Endothelial cell of umbilical vein (primary cell): Measurements from ENCODE around the gene DSG2. TPM values are rescaled to one million over a fixed set of nuclear protein-coding genes. Genes with fewer than 3 reads are reported as not detected.

Experiments
- BruUV-seq: library from RNA; stranded (reverse); fragments of 400-500 nt; replicated peaks from 2 replicates; lab custom pipeline; 2021; lab: Mats Ljungman, UMichigan
- CTCF ChIA-PET: fragments of 300-600, 350-600 bp; sonication (Branson Sonifier 250); formaldehyde crosslinking; loops from one replicate; lab custom pipeline; 2021; ENCODE audit warnings: antibody characterized with exemption, inconsistent platforms; lab: Charles Lee
- POLR2A ChIA-PET: fragments of 300-600, 350-600 bp; sonication (Branson Sonifier 250); formaldehyde crosslinking; loops from one replicate; lab custom pipeline; 2021; ENCODE audit warnings: antibody characterized with exemption, inconsistent platforms; lab: Charles Lee
- DNase-seq: peaks from one replicate; pipeline ENCODE4 v3.0.0-alpha.2; 2011; ENCODE audit warnings: low read depth, low spot score
- FAIRE-seq: peaks from 2 replicates; lab custom pipeline; 2011; peaks lifted over from hg19 to GRCh38; lab: Jason Lieb, UNC
- H2AFZ ChIP-seq: 2 replicates; pipeline ENCODE4 v1.6.0; 2012; ENCODE audit warnings: low read depth, low read length, control low read depth, inconsistent platforms
- H3K27ac ChIP-seq: 2 replicates; pipeline ENCODE4 v1.5.1; 2011; ENCODE audit warnings: low read depth, mild to moderate bottlenecking, control low read depth, low read length, moderate library complexity; ENCODE audit not compliant: insufficient read depth
- H3K27me3 ChIP-seq, 2 experiments: 2 replicates each; pipeline versions ENCODE4 v1.6.0 to v1.6.1; 2011; ENCODE audit warnings: low read length in 2 of 2, mixed read lengths in 1 of 2; ENCODE audit not compliant: control insufficient read depth in 2 of 2, insufficient read depth in 2 of 2
- H3K36me3 ChIP-seq, 2 experiments: 2 replicates in 1 of 2; 3 replicates in 1 of 2; pipeline ENCODE4 v1.5.1; 2011; ENCODE audit warnings: low read length in 2 of 2, mild to moderate bottlenecking in 1 of 2, moderate library complexity in 1 of 2; ENCODE audit not compliant: control insufficient read depth in 2 of 2, insufficient read depth in 2 of 2; ENCODE audit errors: extremely low read depth in 1 of 2
- H3K4me1 ChIP-seq: 3 replicates; pipeline ENCODE4 v1.5.1; 2011; ENCODE audit warnings: mild to moderate bottlenecking, low read length; ENCODE audit not compliant: control insufficient read depth, insufficient read depth; ENCODE audit errors: extremely low read depth
- H3K4me2 ChIP-seq: 2 replicates; pipeline ENCODE4 v1.6.1; 2011; ENCODE audit warnings: low read length, control low read depth, mixed read lengths; ENCODE audit not compliant: insufficient read depth
- H3K4me3 ChIP-seq, 3 experiments: fragments of 200-600 bp in 1 of 3; sonication (generic), shearing (Covaris generic) in 1 of 3; replicated peaks in 1 of 3; 2 replicates each; pipeline ENCODE4 v1.5.1; 2011 to 2016; ENCODE audit warnings: control low read depth in 3 of 3, low read length in 3 of 3, mild to moderate bottlenecking in 2 of 3, inconsistent platforms in 1 of 3, low read depth in 1 of 3, moderate library complexity in 1 of 3; ENCODE audit not compliant: insufficient read depth in 1 of 3
- H3K79me2 ChIP-seq: 2 replicates; pipeline ENCODE4 v1.6.0; 2012; ENCODE audit warnings: low read length, inconsistent platforms; ENCODE audit not compliant: control insufficient read depth, insufficient read depth
- H3K9ac ChIP-seq: replicated peaks from 2 replicates; pipeline ENCODE3; 2011; ENCODE audit warnings: low read length, control low read depth; ENCODE audit not compliant: insufficient read depth; ENCODE audit errors: extremely low read depth
- H3K9me1 ChIP-seq: replicated peaks from 3 replicates; pipeline ENCODE4 v1.6.0; 2011; ENCODE audit warnings: mild to moderate bottlenecking, low read length; ENCODE audit not compliant: control insufficient read depth, insufficient read depth; ENCODE audit errors: extremely low read depth
- H3K9me3 ChIP-seq: replicated peaks from 2 replicates; pipeline ENCODE4 v1.5.1; 2012; ENCODE audit warnings: low read length, inconsistent platforms; ENCODE audit not compliant: control insufficient read depth, insufficient read depth
- H4K20me1 ChIP-seq: replicated peaks from 2 replicates; pipeline ENCODE3; 2011; ENCODE audit warnings: mild to moderate bottlenecking, low read length; ENCODE audit not compliant: control insufficient read depth, insufficient read depth; ENCODE audit errors: extremely low read depth
- EZH2 ChIP-seq: IDR thresholded peaks from 2 replicates; pipeline ENCODE4 v1.6.1; 2012; ENCODE audit warnings: borderline replicate concordance, low read depth, mild to moderate bottlenecking, moderate library complexity, low read length, inconsistent platforms; ENCODE audit not compliant: severe bottlenecking
- FOS ChIP-seq: IDR thresholded peaks from 2 replicates; pipeline ENCODE4 v1.6.1; 2011; ENCODE audit warnings: mild to moderate bottlenecking, low read length, moderate library complexity, borderline replicate concordance; ENCODE audit not compliant: insufficient read depth
- GATA2 ChIP-seq: IDR thresholded peaks from 2 replicates; pipeline ENCODE4 v1.7.0; 2011; ENCODE audit warnings: low read depth, mild to moderate bottlenecking, moderate library complexity, mixed read lengths, low read length; ENCODE audit not compliant: insufficient read length, insufficient read depth
- JUN ChIP-seq: IDR thresholded peaks from 2 replicates; pipeline ENCODE4 v1.6.1; 2011; ENCODE audit warnings: borderline replicate concordance, low read depth; ENCODE audit not compliant: insufficient read length, insufficient read depth
- MAX ChIP-seq: IDR thresholded peaks from 2 replicates; pipeline ENCODE4 v1.6.1; 2011; ENCODE audit not compliant: insufficient read depth, insufficient read length
- MYC ChIP-seq: IDR thresholded peaks from one replicate; pipeline ENCODE4 v1.6.1; 2011; ENCODE audit warnings: mild to moderate bottlenecking, low read depth, low read length
- POLR2A ChIP-seq: IDR thresholded peaks from 2 replicates; pipeline ENCODE4 v1.6.1; 2012; ENCODE audit warnings: low read depth, mild to moderate bottlenecking, control low read depth, low read length
- dilution Hi-C: fragments of 300-500 bp; cut with MboI; formaldehyde crosslinking; loops from one replicate; pipeline ENCODE4 v1.15.0; 2019; ENCODE audit warnings: low sequenced_read_pairs; ENCODE audit not compliant: extremely low pct_ligation_motif_present
- intact Hi-C: fragments of 100-400 bp; cut with micrococcal nuclease; formaldehyde crosslinking; loops from one replicate; pipeline ENCODE4 v1.10.0; 2022
- polyA plus RNA-seq, 4 experiments: library from polyadenylated mRNA; depleted of rRNA in 3 of 4; stranded (reverse) in 3 of 4; unstranded in 1 of 4; fragments of >200 nt; gene quantifications; 2 replicates each; pipeline versions ENCODE4 v1.2.1 to v1.2.3, GENCODE V29; 2011 to 2012; ENCODE audit warnings: missing spikeins in 1 of 4
- total RNA-seq: library from RNA; stranded (reverse); gene quantifications from 2 replicates; pipeline ENCODE4 v1.2.3, GENCODE V29; 2021
- TF ChIP-seq, protein P1 (sequence below), 2 donors: IDR thresholded peaks; 1 replicate in 1 of 2; 2 replicates in 1 of 2; pipeline ENCODE4 v1.5.1; 2011; ENCODE audit warnings: low read length in 2 of 2, mild to moderate bottlenecking in 2 of 2, moderate library complexity in 2 of 2, control low read depth in 1 of 2, inconsistent platforms in 1 of 2, low read depth in 1 of 2; ENCODE audit not compliant: insufficient read depth in 1 of 2; ENCODE audit errors: extremely low read depth in 1 of 2

The DSG2 gene
- total and polyA plus RNA-seq, 2 donors (not counting 3 experiments of a cell fraction or from before 2014, with no cell fraction given) = 0.04 TPM

- FAIRE-seq (no peak), DNase-seq (no peak)
- dilution Hi-C loops (no loop called here), intact Hi-C loops (no loop called here)
- BruUV-seq = no TSS peak
- no peak overlapping the region for H3K4me3 ChIP-seq
- H3K27me3 ChIP-seq = no peaks in the 10 kb centered on the region
- no peaks in the 10 kb centered on the region for H4K20me1 ChIP-seq
- no peak overlapping the region for H3K4me2 ChIP-seq
- TF ChIP-seq FOS (no peak), JUN (no peak), GATA2 (no peak), MYC (no peak), EZH2 (no peak), MAX (no peak), POLR2A (no peak)
- TF ChIP-seq, protein P1, sequence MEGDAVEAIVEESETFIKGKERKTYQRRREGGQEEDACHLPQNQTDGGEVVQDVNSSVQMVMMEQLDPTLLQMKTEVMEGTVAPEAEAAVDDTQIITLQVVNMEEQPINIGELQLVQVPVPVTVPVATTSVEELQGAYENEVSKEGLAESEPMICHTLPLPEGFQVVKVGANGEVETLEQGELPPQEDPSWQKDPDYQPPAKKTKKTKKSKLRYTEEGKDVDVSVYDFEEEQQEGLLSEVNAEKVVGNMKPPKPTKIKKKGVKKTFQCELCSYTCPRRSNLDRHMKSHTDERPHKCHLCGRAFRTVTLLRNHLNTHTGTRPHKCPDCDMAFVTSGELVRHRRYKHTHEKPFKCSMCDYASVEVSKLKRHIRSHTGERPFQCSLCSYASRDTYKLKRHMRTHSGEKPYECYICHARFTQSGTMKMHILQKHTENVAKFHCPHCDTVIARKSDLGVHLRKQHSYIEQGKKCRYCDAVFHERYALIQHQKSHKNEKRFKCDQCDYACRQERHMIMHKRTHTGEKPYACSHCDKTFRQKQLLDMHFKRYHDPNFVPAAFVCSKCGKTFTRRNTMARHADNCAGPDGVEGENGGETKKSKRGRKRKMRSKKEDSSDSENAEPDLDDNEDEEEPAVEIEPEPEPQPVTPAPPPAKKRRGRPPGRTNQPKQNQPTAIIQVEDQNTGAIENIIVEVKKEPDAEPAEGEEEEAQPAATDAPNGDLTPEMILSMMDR (IDR thresholded peaks at IDR 0.05; ENCODE audit: extremely low read depth in 1 of 2, insufficient read depth in 1 of 2, low read depth in 1 of 2, low read length in 2 of 2) = no peak
- ChIA-PET CTCF (interaction anchor here (1.1 kb wide), 1 partner anchor 16 kb away, joined by 5 read pairs; no protein-coding TSS in a partner anchor), POLR2A (no interaction called here)
- H3K9ac ChIP-seq = no peak overlapping the region
- H3K27ac ChIP-seq = no peak overlapping the region
- no peaks in the 10 kb centered on the region for H3K79me2 ChIP-seq
- H3K9me3 ChIP-seq = no peaks in the 10 kb centered on the region
- H3K4me1 ChIP-seq = no peaks in the 10 kb centered on the region
- no peak overlapping the region for H2AFZ ChIP-seq
- no peaks in the 10 kb centered on the region for H3K9me1 ChIP-seq
- H3K36me3 ChIP-seq = no peaks in the 10 kb centered on the region
Measured at GRCh38 chr18:31572368-31572767, 74.4 kb downstream of the DSG2 start.
